NCI-H460 (cell line): Measurements from ENCODE around the gene RAI1. TPM values are rescaled to one million over a fixed set of nuclear protein-coding genes. Genes with fewer than 3 reads are reported as not detected.

Source experiments
- DNase-seq: peaks from one replicate; pipeline ENCODE4 v3.0.0-alpha.2; 2016; ENCODE audit warnings: low read depth; ENCODE audit errors: extremely low read depth
- total RNA-seq: library from RNA; depleted of rRNA; stranded (reverse); fragments of >200 nt; shearing (Covaris generic); gene quantifications from 2 replicates; pipeline ENCODE4 v1.2.3, GENCODE V29; 2014

RAI1 gene
- total RNA-seq, 1 experiment from 2014 or later: 7.3 TPM

GRCh38 chr17:17743391-17744112, 62.3 kb downstream of the RAI1 start:
- no peak for DNase-seq

GRCh38 chr17:17744116-17744515, 62.9 kb downstream of the RAI1 start:
- DNase-seq: no peak

- DNase-seq: no peak
Observed at GRCh38 chr17:17745476-17746455, 64.5 kb downstream of the RAI1 start.

GRCh38 chr17:17748179-17748578, 66.9 kb downstream of the RAI1 start:
- no peak for DNase-seq

- DNase-seq: no peak
Observed at GRCh38 chr17:17748604-17749003, 67.3 kb downstream of the RAI1 start.

- DNase-seq: no peak
Observed at GRCh38 chr17:17749025-17749772, 67.9 kb downstream of the RAI1 start.

- peak; percentile 40 for DNase-seq
Observed at GRCh38 chr17:17749921-17750320, 68.7 kb downstream of the RAI1 start.

- DNase-seq: no peak
Observed at GRCh38 chr17:17750881-17751280, 69.6 kb downstream of the RAI1 start.

GRCh38 chr17:17751489-17752088, 70.3 kb downstream of the RAI1 start:
- DNase-seq: no peak

GRCh38 chr17:17752089-17752820, 71.0 kb downstream of the RAI1 start:
- peak; percentile 95 for DNase-seq

- no peak for DNase-seq
Observed at GRCh38 chr17:17752821-17753321, 71.6 kb downstream of the RAI1 start.

GRCh38 chr17:17754719-17755686, 73.7 kb downstream of the RAI1 start:
- DNase-seq: no peak

GRCh38 chr17:17755715-17756114, 74.5 kb downstream of the RAI1 start:
- no peak for DNase-seq

- DNase-seq: no peak
Observed at GRCh38 chr17:17757391-17757791, 76.1 kb downstream of the RAI1 start.

- DNase-seq: no peak
Observed at GRCh38 chr17:17757956-17758845, 76.9 kb downstream of the RAI1 start.

GRCh38 chr17:17758941-17759563, 77.8 kb downstream of the RAI1 start:
- DNase-seq: no peak

GRCh38 chr17:17760350-17760749, 79.1 kb downstream of the RAI1 start:
- no peak for DNase-seq
